ENCODE measurements around the gene CORO2B.

DNA sequence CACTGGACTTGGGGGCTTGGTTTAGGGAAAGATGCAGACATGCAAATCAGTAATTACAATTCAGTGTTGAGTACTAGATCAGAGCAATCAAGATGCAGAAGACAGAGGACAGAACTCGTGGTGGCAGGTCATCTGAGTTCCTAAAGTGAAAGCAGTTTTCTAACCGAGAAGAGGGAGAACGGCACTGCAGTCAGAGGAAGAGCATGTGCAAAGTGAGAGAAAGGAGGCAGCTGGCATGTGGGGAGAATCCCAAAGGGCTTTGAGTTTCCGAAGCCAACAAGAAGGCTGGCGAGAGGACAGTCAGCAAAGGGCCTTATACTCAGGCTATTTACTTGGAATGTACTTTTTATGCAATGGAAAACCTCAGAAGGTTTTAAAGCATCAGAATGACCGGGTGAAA lies 154.9 kb downstream of the CORO2B start:
- TF ChIP-seq, protein P1, sequence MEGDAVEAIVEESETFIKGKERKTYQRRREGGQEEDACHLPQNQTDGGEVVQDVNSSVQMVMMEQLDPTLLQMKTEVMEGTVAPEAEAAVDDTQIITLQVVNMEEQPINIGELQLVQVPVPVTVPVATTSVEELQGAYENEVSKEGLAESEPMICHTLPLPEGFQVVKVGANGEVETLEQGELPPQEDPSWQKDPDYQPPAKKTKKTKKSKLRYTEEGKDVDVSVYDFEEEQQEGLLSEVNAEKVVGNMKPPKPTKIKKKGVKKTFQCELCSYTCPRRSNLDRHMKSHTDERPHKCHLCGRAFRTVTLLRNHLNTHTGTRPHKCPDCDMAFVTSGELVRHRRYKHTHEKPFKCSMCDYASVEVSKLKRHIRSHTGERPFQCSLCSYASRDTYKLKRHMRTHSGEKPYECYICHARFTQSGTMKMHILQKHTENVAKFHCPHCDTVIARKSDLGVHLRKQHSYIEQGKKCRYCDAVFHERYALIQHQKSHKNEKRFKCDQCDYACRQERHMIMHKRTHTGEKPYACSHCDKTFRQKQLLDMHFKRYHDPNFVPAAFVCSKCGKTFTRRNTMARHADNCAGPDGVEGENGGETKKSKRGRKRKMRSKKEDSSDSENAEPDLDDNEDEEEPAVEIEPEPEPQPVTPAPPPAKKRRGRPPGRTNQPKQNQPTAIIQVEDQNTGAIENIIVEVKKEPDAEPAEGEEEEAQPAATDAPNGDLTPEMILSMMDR (IDR thresholded peaks at IDR 0.05) = no peak
- TF ChIP-seq POLR2A (IDR thresholded peaks at IDR 0.05) = no peak
